ENCODE measurements around the gene FRZB.

Gene FRZB

DNA sequence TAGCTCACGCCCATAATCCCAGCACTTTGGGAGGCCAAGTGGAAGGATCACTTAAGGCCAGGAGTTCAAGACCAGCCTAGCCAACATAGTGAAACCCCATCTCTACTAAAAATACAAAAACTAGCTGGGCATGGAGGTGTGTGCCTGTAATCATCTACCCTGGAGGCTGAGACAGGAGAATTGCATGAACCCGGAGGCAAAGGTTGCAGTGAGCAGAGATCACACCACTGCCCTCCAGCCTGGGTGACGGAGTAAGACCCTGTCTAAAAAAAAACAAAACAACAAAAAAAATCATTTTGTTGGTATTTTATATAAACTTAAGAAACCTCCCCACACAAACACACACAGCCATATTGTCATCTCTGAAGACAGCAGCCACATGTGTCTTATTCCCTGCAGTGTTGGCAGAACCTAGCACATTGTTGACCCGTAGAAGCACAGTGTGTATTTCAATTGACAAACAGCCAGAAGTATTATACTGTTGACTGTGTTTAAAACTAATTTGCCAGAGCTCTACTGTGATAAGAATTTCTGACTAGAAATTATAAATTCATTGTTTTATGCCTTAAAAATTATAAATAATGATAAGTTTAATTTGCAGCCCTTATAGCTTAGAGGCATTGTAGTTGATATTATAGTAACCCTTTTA lies 82.3 kb downstream of the FRZB start:
- no peak for DNase-seq

Measured in GDM1 (cell line).